Stimulated activated CD8-positive, alpha-beta memory T cell treated with anti-CD3 and anti-CD28 coated beads, Interleukin-2, amount 100 ng/mL, for 48 hours (primary cell): ENCODE results near the gene RASSF8.

Experiments used
- DNase-seq, 2 donors: peaks; one replicate each; pipeline ENCODE4 v3.0.0-alpha.2; 2020; ENCODE audit warnings: low read depth in 2 of 2

RASSF8 gene

GRCh38 chr12:25958428-25959070, at the start of gene RASSF8:
RASSF8 (plus strand) TSS chr12:25958682; CDS start chr12:26055344, 96,662 bp downstream.
- peak in 1 of 2 donors; percentile 13 for DNase-seq

- DNase-seq: no peak
Measured at GRCh38 chr12:25914551-25914950, 43.9 kb upstream of the RASSF8 start.

- DNase-seq: no peak
Measured at GRCh38 chr12:25924491-25925001, 33.9 kb upstream of the RASSF8 start.

- DNase-seq: no peak
Measured at GRCh38 chr12:25925064-25925463, 33.4 kb upstream of the RASSF8 start.

DNA sequence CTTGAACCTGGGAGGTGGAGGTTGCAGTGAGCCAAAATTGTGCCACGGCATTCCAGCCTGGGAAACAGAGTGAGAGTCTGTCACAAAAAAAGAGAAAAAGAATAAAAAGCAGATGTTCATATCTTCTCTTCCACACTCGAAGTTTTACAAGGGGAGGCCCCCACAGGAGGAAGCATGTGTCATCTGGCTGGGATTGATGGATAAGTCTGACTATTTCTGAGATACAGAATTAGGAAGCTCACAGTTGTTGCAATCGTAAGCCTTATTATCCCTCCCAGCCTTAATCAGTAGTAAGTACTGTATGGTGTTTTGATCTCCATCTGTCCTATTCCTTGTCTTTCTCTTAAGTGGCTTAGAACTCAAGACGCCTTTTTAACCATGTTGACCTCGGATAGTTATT, 31.9 kb upstream of the RASSF8 start:
- DNase-seq: no peak

DNA sequence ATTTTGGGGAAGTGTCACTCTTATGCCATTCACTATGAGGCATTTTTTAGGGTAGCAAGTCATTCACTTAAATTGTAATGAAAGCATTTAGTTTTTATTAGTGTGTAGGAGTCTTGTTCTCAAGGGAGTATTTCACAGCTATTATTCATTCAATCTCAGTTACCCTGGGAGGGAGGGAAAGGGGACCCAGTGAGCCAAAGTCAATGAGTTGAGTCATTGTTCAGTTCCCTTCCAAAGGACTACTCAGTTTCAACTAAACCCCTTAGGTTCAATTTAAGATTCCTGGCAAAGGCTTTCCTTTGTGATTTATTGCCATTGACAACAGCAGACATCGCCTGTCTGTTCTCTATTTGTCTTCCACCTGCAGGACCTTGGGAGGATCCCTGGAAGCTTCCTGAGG, 29.3 kb upstream of the RASSF8 start:
- DNase-seq: no peak

- DNase-seq: no peak
Measured at GRCh38 chr12:25932971-25933370, 25.5 kb upstream of the RASSF8 start.

DNA sequence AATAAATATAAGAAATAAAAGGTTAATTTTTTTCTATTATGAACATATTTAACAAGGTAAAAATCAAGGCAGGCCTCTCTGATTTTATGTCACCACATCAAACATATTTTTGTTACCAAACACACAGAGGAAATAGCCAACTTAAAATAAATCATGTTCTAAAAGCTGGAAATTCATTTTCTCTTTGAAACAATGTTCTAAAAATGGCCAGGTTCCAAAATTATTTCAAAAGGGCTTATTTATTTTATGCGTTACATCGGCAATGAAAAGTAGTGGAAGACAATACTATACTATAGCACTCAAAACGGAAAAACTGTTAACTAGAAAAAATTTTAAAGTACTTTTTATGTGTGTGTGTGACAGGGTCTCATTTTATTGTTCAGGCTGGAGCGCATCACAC, 24.0 kb upstream of the RASSF8 start:
- DNase-seq: no peak

- DNase-seq: no peak
Measured at GRCh38 chr12:25935355-25936144, 22.9 kb upstream of the RASSF8 start.

DNA sequence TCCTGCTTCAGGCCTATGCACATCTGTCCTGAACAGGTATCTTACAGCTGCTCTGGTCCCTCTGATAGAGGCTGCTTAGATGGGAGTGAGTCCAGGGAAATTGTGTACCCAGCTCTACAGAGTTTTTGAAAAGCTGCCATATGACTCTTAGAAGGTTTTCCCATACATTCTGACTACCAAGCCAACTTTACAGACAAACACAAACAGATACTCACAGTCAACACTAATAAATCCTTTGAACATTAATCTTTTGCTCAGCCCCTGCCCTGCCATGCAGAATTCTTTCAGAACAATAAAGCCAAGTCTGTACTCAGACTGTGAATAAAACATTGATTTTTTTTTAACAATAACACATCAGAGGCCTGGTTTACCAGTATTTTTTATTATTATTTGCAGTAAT, 21.4 kb upstream of the RASSF8 start:
- no peak for DNase-seq

DNA sequence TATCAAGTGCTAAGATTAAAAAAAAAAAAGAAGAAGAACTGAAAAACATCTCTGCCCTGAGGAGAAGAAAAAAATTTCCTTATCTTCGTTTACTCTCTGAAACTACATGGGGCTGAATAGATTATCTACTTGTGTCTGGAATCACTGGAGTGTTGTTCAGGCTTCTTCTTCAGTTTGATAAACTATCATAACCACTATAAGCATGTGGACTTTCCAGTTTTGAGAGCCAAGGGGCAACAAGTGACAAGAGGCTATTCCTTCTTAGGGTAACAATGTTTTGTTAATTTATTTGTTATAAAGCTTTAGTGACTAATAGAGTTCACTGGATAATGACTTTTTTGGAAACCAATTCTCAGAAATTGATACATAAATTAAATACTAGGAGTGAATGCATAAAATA, 19.9 kb upstream of the RASSF8 start:
- DNase-seq: no peak

DNA sequence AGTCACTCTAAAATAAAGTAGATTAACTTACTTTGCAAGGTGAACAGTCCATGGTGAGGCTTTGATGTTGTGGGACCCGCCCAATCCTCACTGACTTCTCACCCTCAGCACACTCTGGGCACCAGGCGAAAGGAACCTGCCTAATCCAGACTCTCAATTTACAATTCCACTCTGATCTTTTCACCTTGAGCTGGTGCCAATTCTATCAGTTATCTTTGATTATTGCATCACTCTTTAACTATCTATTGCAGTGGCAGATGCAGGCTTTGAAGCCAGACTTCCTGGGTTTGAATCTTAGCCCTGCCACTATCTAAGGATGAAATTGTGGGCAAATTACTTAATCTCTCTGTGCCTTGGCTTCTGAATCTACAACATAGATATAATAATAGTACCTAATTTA, 18.9 kb upstream of the RASSF8 start:
- no peak for DNase-seq

DNA sequence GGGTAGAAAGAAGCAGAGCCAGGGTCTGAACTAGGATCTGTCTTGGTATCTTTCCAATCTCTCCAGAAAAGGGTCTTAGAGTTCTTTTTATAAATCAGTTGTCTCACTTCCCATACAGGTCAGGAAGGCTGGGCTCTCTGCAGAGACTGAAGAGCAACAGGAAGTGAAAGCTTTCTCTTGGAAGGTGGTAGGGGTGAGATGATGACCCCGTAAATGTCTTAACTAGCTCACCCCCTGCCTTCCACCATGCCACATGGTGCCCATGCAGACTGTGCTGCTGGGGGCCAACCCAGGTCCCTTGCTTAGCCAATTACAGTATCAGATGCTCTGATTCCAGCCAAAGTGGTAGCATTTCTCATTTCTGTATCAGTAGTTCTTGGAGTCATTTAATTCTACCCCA, 17.6 kb upstream of the RASSF8 start:
- DNase-seq: no peak

- DNase-seq: no peak
Measured at GRCh38 chr12:25942709-25943108, 15.8 kb upstream of the RASSF8 start.

GRCh38 chr12:25943940-25944339, 14.5 kb upstream of the RASSF8 start:
- DNase-seq: no peak

DNA sequence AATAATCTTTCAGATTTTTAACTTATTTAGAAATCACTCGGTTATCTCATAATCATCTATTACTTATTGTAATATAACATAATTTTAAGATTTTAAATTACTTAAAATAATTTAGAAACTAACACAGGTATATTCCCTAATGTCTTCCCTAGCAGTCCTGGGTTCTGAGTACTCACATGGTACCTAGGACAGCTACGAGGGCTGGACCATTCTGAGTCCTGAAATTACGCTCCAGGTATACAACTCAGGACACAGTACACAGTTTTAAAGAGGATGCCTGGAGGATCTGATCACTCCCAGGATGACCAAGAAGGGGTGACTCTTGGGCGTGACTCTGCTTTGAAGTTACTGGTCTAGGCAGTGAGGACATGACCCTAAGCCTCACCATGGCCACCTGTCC, 9.1 kb upstream of the RASSF8 start:
- no peak for DNase-seq

DNA sequence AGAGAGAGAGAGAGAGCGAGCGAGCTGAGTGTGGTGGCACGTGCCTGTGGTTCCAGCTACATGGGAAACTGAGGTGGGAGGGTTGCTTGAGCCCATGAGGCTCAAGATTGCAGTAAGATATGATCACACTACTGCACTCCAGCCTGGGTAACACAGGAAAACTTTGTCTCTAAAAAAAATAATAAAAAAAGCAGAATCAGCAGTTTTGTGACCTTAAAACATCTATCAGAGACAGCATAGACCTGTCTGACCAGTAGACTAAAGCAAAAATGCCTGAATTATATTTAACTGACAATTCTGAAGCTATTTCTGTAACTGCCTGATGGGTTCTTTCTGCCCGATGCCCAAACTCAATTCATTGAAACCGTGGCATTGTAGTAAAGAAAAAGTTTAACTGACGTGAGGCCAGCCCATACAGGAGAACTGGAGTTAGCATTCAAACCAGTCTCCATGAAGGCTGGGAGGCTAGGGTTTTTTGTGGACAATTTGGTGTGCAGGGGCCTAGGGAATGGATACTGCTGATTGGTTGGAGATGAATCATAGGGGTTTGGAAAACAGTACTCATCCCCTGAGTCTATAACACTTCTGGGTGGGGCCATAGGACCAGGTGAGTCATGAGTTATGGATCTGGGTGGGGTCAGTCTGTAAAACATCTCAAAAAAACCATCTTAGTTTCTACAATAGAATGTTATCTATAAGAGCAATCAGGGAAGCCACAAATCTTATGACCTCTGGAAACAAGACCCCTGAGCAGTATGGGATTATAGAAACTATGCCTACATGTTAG, 8.0 kb upstream of the RASSF8 start:
- no peak for DNase-seq

GRCh38 chr12:25957793-25958427, 572 bp upstream of the RASSF8 start:
- no peak for DNase-seq

DNA sequence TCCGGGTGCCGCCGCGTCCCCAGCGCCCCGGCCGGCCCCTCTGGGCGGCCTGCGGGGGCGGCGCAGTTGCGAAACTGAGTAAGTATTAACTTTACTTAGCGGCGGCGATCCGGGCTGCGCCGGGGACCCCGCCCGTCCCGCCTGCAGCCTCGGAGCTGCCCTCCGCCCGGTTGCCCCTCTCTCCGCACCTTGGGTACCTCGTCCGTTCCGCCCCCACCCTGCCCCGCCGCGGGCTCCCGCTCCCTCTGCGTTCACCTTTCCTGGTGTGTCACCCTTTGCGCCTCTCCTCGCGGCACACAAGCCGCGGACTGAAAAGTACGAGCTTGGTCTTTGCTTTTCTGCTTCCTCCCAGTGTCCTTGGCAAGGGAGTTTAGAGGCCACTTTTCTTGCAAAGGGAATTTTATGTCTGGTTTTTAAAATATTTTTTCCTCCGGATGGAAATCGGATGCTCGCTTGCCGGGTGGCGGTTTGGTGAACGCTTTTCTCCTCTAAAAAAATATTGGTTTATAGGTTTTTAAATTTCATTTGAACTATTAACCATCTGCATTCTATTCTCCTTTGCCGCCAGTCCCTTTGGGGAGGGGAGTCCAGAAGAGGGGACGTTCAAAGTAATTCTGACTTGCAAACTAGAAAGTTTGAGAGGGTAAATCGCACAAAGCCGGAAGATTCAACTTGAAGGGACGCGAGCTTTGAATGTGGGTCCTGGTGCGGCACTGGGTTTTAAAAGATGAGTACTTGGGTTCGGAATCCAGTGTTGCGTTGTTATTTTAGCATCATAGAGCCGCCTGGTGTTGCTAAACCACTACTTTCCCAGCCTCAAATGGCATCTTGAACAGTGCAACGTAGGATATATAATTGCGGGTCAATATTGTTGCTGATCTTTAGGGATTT, 834 bp downstream of the RASSF8 start:
- peak in 1 of 2 donors; percentile 7 for DNase-seq

DNA sequence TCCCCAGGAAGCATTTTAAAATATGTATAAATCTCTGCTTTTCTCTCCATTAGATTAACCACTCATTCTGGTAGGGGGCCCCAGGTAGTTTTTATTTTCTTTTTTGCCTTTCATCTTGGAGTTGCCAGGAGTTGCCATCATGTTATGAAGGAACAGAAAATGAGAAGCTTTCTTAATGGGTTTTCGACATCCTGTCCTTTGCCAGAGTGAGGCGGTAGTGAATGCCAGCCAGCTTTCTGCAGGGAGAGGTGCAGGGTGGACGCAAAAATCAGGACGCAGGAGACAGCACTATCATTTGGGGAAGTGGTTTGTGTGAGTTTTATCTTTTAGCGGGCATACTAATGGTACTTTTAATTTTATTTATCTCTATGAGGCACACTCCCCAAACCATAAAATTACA, 1.7 kb downstream of the RASSF8 start:
- DNase-seq: no peak

DNA sequence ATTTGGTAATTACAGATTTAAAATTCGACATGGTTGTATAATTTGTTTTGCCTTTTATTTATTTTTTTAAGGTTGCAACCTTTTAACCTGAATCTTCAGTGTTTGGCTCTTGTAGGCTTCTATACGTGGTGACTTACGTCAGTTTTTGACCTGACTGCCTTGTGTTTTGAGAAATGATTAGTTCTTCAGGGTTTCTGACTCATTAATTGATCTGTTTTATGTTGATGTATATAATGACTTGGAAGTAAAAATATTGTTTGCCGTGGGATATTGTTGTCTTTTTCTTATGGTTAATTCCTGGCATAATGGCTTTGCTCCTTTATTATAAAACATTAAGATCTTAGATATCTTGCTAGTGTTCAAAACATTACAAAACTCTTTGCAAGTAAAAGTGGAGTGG, 2.5 kb downstream of the RASSF8 start:
- no peak for DNase-seq
